Natural killer cell (primary cell): ENCODE measurements around the gene ITPKB. TPM values are rescaled to one million over a fixed set of nuclear protein-coding genes. Genes with fewer than 3 reads are reported as not detected.
"Not testable (repeated sequence)": the region's sequence is repeated elsewhere in the genome, so short reads cannot be mapped to it uniquely, and the experiment has no call there.

Source experiments
- ATAC-seq, 3 donors: fragments of 150-1000 bp in 2 of 3; fragments of 200-7000 bp in 1 of 3; cut with Tn5 transposase; 1 replicate in 1 of 3; 2 replicates in 2 of 3; pipeline ENCODE4 v1.10.0; 2021; ENCODE audit warnings: mild to moderate bottlenecking in 2 of 3, moderate library complexity in 2 of 3
- DNase-seq, 2 donors: peaks; one replicate each; pipeline versions ENCODE4 v3.0.0 to v3.0.0-alpha.2; 2013 to 2021; ENCODE audit warnings: mixed read lengths in 1 of 2
- H3K27ac ChIP-seq: one replicate; pipeline ENCODE4 v1.5.1; 2013; ENCODE audit warnings: mild to moderate bottlenecking, low read length
- H3K27me3 ChIP-seq: one replicate; pipeline ENCODE4 v1.6.1; 2013; ENCODE audit warnings: low read length; ENCODE audit not compliant: control insufficient read depth, insufficient read depth
- H3K36me3 ChIP-seq: one replicate; pipeline ENCODE4 v1.6.1; 2013; ENCODE audit warnings: low read length; ENCODE audit not compliant: control insufficient read depth, insufficient read depth
- H3K4me1 ChIP-seq: one replicate; pipeline ENCODE4 v1.6.1; 2013; ENCODE audit warnings: low read length; ENCODE audit not compliant: control insufficient read depth, insufficient read depth
- H3K4me3 ChIP-seq: one replicate; pipeline ENCODE4 v1.5.1; 2013; ENCODE audit warnings: low read length
- H3K9me3 ChIP-seq: one replicate; pipeline ENCODE4 v1.6.1; 2013; ENCODE audit warnings: low read length; ENCODE audit not compliant: control insufficient read depth, insufficient read depth
- H3K27ac Mint-ChIP-seq, 2 donors: one replicate each; pipeline ENCODE4 v1.8.0; 2022; ENCODE audit warnings: mild to moderate bottlenecking in 2 of 2, mixed read lengths in 2 of 2, moderate library complexity in 1 of 2
- H3K27me3 Mint-ChIP-seq, 2 donors: one replicate each; pipeline ENCODE4 v1.8.0; 2022; ENCODE audit warnings: low read depth in 2 of 2, mixed read lengths in 2 of 2
- H3K36me3 Mint-ChIP-seq: one replicate; pipeline ENCODE4 v1.8.0; 2022; ENCODE audit warnings: mixed read lengths
- H3K4me1 Mint-ChIP-seq, 2 donors: one replicate each; pipeline ENCODE4 v1.8.0; 2022; ENCODE audit warnings: mixed read lengths in 2 of 2
- H3K4me3 Mint-ChIP-seq: one replicate; pipeline ENCODE4 v1.8.0; 2022; ENCODE audit warnings: mild to moderate bottlenecking, moderate library complexity, mixed read lengths
- H3K9me3 Mint-ChIP-seq, 2 donors: one replicate each; pipeline ENCODE4 v1.8.0; 2022; ENCODE audit warnings: mixed read lengths in 2 of 2
- WGBS: methylation state at CpG from one replicate; pipeline ENCODE4 v1.1.7; 2013; ENCODE audit warnings: missing lambda C conversion rate; ENCODE audit not compliant: insufficient coverage; 5-methylcytosine and 5-hydroxymethylcytosine counted together
- intact Hi-C: fragments of 100-400 bp; cut with micrococcal nuclease; formaldehyde crosslinking; loops from one replicate; pipeline ENCODE4 v1.14.2; 2022
- total RNA-seq, 4 donors: library from RNA; stranded (reverse); fragments of 120-200 nt in 1 of 4; gene quantifications; one replicate each; pipeline versions ENCODE4 v1.2.3 to v1.2.4, GENCODE V29; 2013 to 2022
- TF ChIP-seq, protein P1 (sequence below): fragments of 200-600 bp; IDR thresholded peaks from one replicate; pipeline ENCODE4 v1.8.0; 2022; ENCODE audit warnings: antibody characterized with exemption

ITPKB gene
- total RNA-seq, 3 donors from 2014 or later (not counting 1 experiment from before 2014, with no cell fraction given), result 92.2 to 133 (median 99.0) TPM

DNA sequence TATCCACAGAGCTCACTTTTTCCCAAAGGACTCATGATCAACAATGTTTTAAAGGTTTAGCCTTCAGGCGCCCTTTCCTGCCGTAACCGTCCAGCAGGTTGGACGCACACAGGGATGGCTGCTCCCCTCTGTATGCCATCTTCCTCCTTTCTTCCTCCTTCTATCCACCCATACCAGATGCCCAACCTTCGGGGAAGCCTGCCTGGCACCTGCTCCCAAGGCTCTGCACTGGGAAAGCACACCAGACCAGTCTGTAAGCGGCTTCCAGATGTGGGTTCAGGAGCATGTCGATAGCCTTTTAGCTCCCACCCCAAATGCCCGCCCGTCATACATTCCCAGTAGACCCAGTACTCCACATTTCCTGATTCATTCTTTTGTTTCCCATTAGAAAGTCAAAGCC, 137.6 kb downstream of the ITPKB start:
- Histone ChIP-seq H3K4me1 (no peaks in the 10 kb centered on the region), H3K4me3 (no peak overlapping the region), H3K27ac (no peak overlapping the region), H3K36me3 (no peaks in the 10 kb centered on the region), H3K27me3 (no peaks in the 10 kb centered on the region), H3K9me3 (no peaks in the 10 kb centered on the region)
- intact Hi-C loops, result no loop called here
- WGBS, result 95% methylated on average over 9 of the region's 9 CpGs
- Mint-ChIP-seq H3K27me3 (peaks cover 0 to 7% of the 10 kb centered on the region in 2 donors), H3K4me3 (no peak overlapping the region), H3K4me1 (peaks cover 0 to 4% of the 10 kb centered on the region in 2 donors), H3K36me3 (no peaks in the 10 kb centered on the region), H3K9me3 (no peaks in the 10 kb centered on the region), H3K27ac (no peak overlapping the region)
- TF ChIP-seq, protein P1, sequence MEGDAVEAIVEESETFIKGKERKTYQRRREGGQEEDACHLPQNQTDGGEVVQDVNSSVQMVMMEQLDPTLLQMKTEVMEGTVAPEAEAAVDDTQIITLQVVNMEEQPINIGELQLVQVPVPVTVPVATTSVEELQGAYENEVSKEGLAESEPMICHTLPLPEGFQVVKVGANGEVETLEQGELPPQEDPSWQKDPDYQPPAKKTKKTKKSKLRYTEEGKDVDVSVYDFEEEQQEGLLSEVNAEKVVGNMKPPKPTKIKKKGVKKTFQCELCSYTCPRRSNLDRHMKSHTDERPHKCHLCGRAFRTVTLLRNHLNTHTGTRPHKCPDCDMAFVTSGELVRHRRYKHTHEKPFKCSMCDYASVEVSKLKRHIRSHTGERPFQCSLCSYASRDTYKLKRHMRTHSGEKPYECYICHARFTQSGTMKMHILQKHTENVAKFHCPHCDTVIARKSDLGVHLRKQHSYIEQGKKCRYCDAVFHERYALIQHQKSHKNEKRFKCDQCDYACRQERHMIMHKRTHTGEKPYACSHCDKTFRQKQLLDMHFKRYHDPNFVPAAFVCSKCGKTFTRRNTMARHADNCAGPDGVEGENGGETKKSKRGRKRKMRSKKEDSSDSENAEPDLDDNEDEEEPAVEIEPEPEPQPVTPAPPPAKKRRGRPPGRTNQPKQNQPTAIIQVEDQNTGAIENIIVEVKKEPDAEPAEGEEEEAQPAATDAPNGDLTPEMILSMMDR, result no peak
- no peak for ATAC-seq
- no peak for DNase-seq

DNA sequence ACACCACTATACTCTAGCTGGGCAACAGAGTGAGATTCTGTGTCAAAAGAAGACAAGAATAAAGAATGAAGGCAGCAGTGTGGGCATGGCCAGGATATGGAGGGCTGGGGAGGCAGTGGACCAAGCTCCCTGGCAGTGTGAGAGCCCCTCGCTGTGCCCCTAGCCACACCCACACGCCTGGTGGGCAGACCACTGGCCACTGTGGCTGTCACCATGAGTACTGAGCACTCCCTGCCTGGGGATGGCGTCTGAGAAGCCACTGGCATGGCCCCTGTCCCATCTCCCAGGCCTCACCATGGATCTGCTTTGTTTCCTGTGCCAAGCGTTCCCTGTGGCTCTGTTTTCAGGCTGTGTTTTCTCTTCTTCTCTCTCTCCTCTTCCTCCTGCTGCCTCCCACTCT, 138.8 kb downstream of the ITPKB start:
- no peak overlapping the region for H3K27ac Mint-ChIP-seq
- Histone ChIP-seq H3K27ac (no peak overlapping the region), H3K4me3 (no peak overlapping the region), H3K9me3 (no peaks in the 10 kb centered on the region), H3K27me3 (no peaks in the 10 kb centered on the region), H3K4me1 (no peaks in the 10 kb centered on the region), H3K36me3 (no peaks in the 10 kb centered on the region)
- intact Hi-C loops, result no loop called here
- TF ChIP-seq, protein P1, result no peak
- no peak overlapping the region for H3K4me3 Mint-ChIP-seq
- DNase-seq (no peak), ATAC-seq (no peak)
- no peaks in the 10 kb centered on the region for H3K9me3 Mint-ChIP-seq
- peaks cover 0 to 4% of the 10 kb centered on the region in 2 donors for H3K4me1 Mint-ChIP-seq
- peaks cover 0 to 7% of the 10 kb centered on the region in 2 donors for H3K27me3 Mint-ChIP-seq
- WGBS, result 78% methylated on average over 4 of the region's 4 CpGs
- no peaks in the 10 kb centered on the region for H3K36me3 Mint-ChIP-seq

DNA sequence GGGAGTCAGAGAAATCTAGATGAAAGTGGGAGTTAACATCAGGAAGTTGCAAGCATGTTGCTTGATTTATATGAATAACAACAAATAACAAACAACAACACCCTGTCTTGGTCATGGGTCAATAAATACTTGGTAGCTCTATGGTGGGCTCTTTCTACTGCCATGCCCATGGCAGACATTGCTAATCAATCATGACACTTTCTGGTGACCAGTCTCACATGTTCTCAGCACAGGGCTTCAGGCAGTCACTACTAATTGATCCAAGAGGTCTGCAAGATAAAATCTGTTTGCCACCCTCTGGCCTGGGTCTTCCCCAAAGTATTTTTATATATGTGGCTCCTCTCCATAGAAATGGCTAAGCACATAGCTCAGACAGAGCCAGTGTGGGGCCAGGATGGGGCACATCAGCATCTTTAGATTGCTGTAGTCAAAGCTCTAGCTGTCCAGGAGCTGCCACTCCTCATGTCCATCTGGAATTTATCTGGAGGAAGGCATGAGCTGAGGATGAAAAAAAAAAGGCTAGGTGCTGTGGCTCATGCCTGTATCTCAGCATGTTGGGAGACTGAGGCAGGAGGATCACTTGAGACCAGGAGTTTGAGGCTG, 139.3 kb downstream of the ITPKB start:
- H3K36me3 Mint-ChIP-seq, result no peaks in the 10 kb centered on the region
- no peaks in the 10 kb centered on the region for H3K36me3 ChIP-seq
- peaks cover 0 to 7% of the 10 kb centered on the region in 2 donors for H3K27me3 Mint-ChIP-seq
- H3K9me3 ChIP-seq, result no peaks in the 10 kb centered on the region
- no peaks in the 10 kb centered on the region for H3K4me1 ChIP-seq
- peaks cover 0 to 4% of the 10 kb centered on the region in 2 donors for H3K4me1 Mint-ChIP-seq
- intact Hi-C loops, result no loop called here
- TF ChIP-seq, protein P1, result no peak
- no peak overlapping the region for H3K4me3 Mint-ChIP-seq
- DNase-seq (no peak), ATAC-seq (no peak)
- H3K27me3 ChIP-seq, result no peaks in the 10 kb centered on the region
- H3K27ac ChIP-seq, result no peak overlapping the region
- no peaks in the 10 kb centered on the region for H3K9me3 Mint-ChIP-seq
- no peak overlapping the region for H3K27ac Mint-ChIP-seq
- no peak overlapping the region for H3K4me3 ChIP-seq

DNA sequence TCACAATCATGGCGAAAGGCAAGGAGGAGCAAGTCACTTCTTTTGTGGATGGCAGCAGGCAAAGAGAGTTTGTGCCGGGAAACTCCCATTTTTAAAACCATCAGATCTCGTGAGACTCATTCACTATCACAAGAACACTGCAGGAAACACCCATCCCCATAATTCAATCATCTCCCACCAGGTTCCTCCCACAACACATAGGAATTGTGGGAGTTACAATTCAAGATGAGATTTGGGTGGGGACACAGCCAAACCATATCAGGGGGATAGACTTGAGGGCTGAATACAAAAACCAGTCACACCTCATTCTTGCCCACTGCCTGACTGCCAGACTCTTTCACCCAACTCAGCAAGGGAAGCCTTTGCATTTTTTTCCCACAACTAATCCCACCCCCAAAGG, 140.1 kb downstream of the ITPKB start:
- H3K27me3 ChIP-seq, H3K4me3 Mint-ChIP-seq, H3K4me1 ChIP-seq, H3K9me3 ChIP-seq, DNase-seq, H3K27ac ChIP-seq, H3K4me1 Mint-ChIP-seq, H3K36me3 Mint-ChIP-seq, H3K27me3 Mint-ChIP-seq, ATAC-seq, H3K27ac Mint-ChIP-seq, intact Hi-C loops, H3K4me3 ChIP-seq, H3K9me3 Mint-ChIP-seq, H3K36me3 ChIP-seq: not testable (repeated sequence)
- 91% methylated on average over 1 of the region's 3 CpGs for WGBS
